IMR-90 (cell line): Measurements from ENCODE around the gene HIVEP3.

Experiments used
- CEBPB ChIP-seq: IDR thresholded peaks from 2 replicates; pipeline ENCODE4 v1.6.1; 2012; ENCODE audit warnings: low read depth, low read length, improper control_type of control experiment
- CTCF ChIP-seq: conservative IDR thresholded peaks from 2 replicates; pipeline ENCODE4 v1.5.1; 2012; ENCODE audit warnings: mild to moderate bottlenecking, low read depth, low read length, improper control_type of control experiment
- MAFK ChIP-seq: IDR thresholded peaks from 2 replicates; pipeline ENCODE4 v1.6.1; 2012; ENCODE audit warnings: low read depth, low read length, improper control_type of control experiment
- POLR2A ChIP-seq: IDR thresholded peaks from 2 replicates; pipeline ENCODE4 v1.6.1; 2012; ENCODE audit warnings: mild to moderate bottlenecking, low read depth, low read length

DNA sequence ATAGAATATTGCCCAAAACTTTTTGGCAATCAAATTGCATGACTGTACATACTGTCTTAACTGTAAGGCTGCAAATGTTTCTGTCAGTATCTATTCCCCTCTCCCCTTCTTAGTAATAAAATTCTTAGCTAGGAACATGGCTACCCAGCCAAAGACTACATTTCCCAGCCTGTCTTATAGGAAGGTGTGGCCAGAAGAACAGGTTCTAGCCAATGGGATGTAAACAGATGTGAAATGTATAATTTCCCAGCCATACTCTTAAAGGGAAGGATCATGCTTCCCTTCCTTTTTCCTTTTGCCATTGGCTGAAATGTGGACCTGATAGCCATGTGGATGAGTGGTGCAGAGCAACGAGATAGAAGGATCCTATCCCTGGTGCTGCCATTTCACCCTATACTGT lies 7.0 kb upstream of the HIVEP3 start:
- TF ChIP-seq POLR2A = no peak
- TF ChIP-seq CTCF = no peak
- TF ChIP-seq MAFK = no peak
- no peak for TF ChIP-seq CEBPB
